Measurements from ENCODE around the gene MED13L.

The MED13L gene

GRCh38 chr12:116186482-116187150 is 90.9 kb downstream of the MED13L start:
- no peak for DNase-seq (ENCODE audit: low read depth in 3 of 3, low spot score in 1 of 3)

- DNase-seq (ENCODE audit: low read depth in 3 of 3, low spot score in 1 of 3), result no peak
Observed at GRCh38 chr12:116184763-116185162, 92.7 kb downstream of the MED13L start.

GRCh38 chr12:116183741-116184141 is 93.8 kb downstream of the MED13L start:
- DNase-seq (ENCODE audit: low read depth in 3 of 3, low spot score in 1 of 3), result no peak

GRCh38 chr12:116182359-116183063 is 95.0 kb downstream of the MED13L start:
- DNase-seq (ENCODE audit: low read depth in 3 of 3, low spot score in 1 of 3), result no peak

- DNase-seq (ENCODE audit: low read depth in 3 of 3, low spot score in 1 of 3), result no peak
Observed at GRCh38 chr12:116180448-116180847, 97.0 kb downstream of the MED13L start.

GRCh38 chr12:116179384-116179783 is 98.1 kb downstream of the MED13L start:
- no peak for DNase-seq (ENCODE audit: low read depth in 3 of 3, low spot score in 1 of 3)

- DNase-seq (ENCODE audit: low read depth in 3 of 3, low spot score in 1 of 3), result no peak
Observed at GRCh38 chr12:116177017-116177416, 100.5 kb downstream of the MED13L start.

- no peak for DNase-seq (ENCODE audit: low read depth in 3 of 3, low spot score in 1 of 3)
Observed at GRCh38 chr12:116174904-116175303, 102.6 kb downstream of the MED13L start.

GRCh38 chr12:116174006-116174405 is 103.5 kb downstream of the MED13L start:
- DNase-seq (ENCODE audit: low read depth in 3 of 3, low spot score in 1 of 3), result no peak

GRCh38 chr12:116172224-116172849 is 105.2 kb downstream of the MED13L start:
- DNase-seq (ENCODE audit: low read depth in 3 of 3, low spot score in 1 of 3), result no peak

- no peak for DNase-seq (ENCODE audit: low read depth in 3 of 3, low spot score in 1 of 3)
Observed at GRCh38 chr12:116171549-116171948, 105.9 kb downstream of the MED13L start.

GRCh38 chr12:116169071-116169470 is 108.4 kb downstream of the MED13L start:
- no peak for DNase-seq (ENCODE audit: low read depth in 3 of 3, low spot score in 1 of 3)

- DNase-seq (ENCODE audit: low read depth in 3 of 3, low spot score in 1 of 3), result no peak
Observed at GRCh38 chr12:116166306-116166705, 111.2 kb downstream of the MED13L start.

- no peak for DNase-seq (ENCODE audit: low read depth in 3 of 3, low spot score in 1 of 3)
Observed at GRCh38 chr12:116165036-116165425, 112.5 kb downstream of the MED13L start.

GRCh38 chr12:116164250-116165035 is 113.0 kb downstream of the MED13L start:
- DNase-seq (ENCODE audit: low read depth in 3 of 3, low spot score in 1 of 3), result no peak

GRCh38 chr12:116162071-116162470 is 115.4 kb downstream of the MED13L start:
- no peak for DNase-seq (ENCODE audit: low read depth in 3 of 3, low spot score in 1 of 3)

- no peak for DNase-seq (ENCODE audit: low read depth in 3 of 3, low spot score in 1 of 3)
Observed at GRCh38 chr12:116161588-116161987, 115.9 kb downstream of the MED13L start.

GRCh38 chr12:116160883-116161458 is 116.5 kb downstream of the MED13L start:
- no peak for DNase-seq (ENCODE audit: low read depth in 3 of 3, low spot score in 1 of 3)

GRCh38 chr12:116160231-116160630 is 117.3 kb downstream of the MED13L start:
- DNase-seq (ENCODE audit: low read depth in 3 of 3, low spot score in 1 of 3), result no peak

- no peak for DNase-seq (ENCODE audit: low read depth in 3 of 3, low spot score in 1 of 3)
Observed at GRCh38 chr12:116159593-116160200, 117.8 kb downstream of the MED13L start.

- no peak for DNase-seq (ENCODE audit: low read depth in 3 of 3, low spot score in 1 of 3)
Observed at GRCh38 chr12:116159175-116159574, 118.3 kb downstream of the MED13L start.

Data from stimulated activated CD4-positive, alpha-beta T cell treated with anti-CD3 and anti-CD28 coated beads, TNF-alpha, amount 100 ng/mL, for 1 hour (primary cell).